OCI-LY3 (cell line): ENCODE measurements around the gene CELF1.

Experiments used
- H2AFZ ChIP-seq: fragments of 200-600, 300-600 bp; shearing (Covaris generic); 2 replicates; pipeline ENCODE4 v1.6.0; 2014; ENCODE audit warnings: antibody characterized with exemption, low read depth, low read length
- H3K27ac ChIP-seq: fragments of 200-600, 300-600 bp; sonication (generic); 2 replicates; pipeline ENCODE4 v1.5.1; 2014; ENCODE audit warnings: mild to moderate bottlenecking, low read length, moderate library complexity, mixed read lengths
- H3K27me3 ChIP-seq: fragments of 200-600, 300-600 bp; sonication (generic); 2 replicates; pipeline ENCODE4 v1.6.1; 2014; ENCODE audit warnings: low read depth, low read length, mixed read lengths
- H3K36me3 ChIP-seq: fragments of 200-600, 300-600 bp; sonication (generic); replicated peaks from 2 replicates; pipeline ENCODE3; 2014; ENCODE audit warnings: low read depth, low read length, mixed read lengths
- H3K4me1 ChIP-seq: fragments of 300-600, 200-600 bp; sonication (generic); 2 replicates; pipeline ENCODE4 v1.6.1; 2014; ENCODE audit warnings: low read length, mixed read lengths
- H3K4me2 ChIP-seq: fragments of 200-600, 300-600 bp; sonication (generic); 2 replicates; pipeline ENCODE4 v1.6.1; 2014; ENCODE audit warnings: low read length, mixed read lengths
- H3K4me3 ChIP-seq: fragments of 300-600, 200-600 bp; sonication (generic); 2 replicates; pipeline ENCODE4 v1.5.1; 2014; ENCODE audit warnings: antibody characterized with exemption, mild to moderate bottlenecking, low read length, moderate library complexity
- H3K79me2 ChIP-seq: fragments of 300-600, 200-600 bp; shearing (Covaris generic); 2 replicates; pipeline ENCODE4 v1.6.1; 2014; ENCODE audit warnings: mild to moderate bottlenecking, low read length, mixed read lengths
- H3K9ac ChIP-seq: fragments of 300-600, 200-600 bp; shearing (Covaris generic); 2 replicates; pipeline ENCODE4 v1.6.0; 2014; ENCODE audit warnings: mild to moderate bottlenecking, low read length, moderate library complexity
- H3K9me3 ChIP-seq: fragments of 200-600, 300-600 bp; shearing (Covaris generic); 2 replicates; pipeline ENCODE4 v1.6.1; 2014; ENCODE audit warnings: low read length, mixed read lengths; ENCODE audit not compliant: insufficient read depth
- H4K20me1 ChIP-seq: fragments of 200-600, 300-600 bp; sonication (generic); 2 replicates; pipeline ENCODE4 v1.6.1; 2016; ENCODE audit warnings: low read length, mixed read lengths; ENCODE audit not compliant: insufficient read depth
- EZH2phosphoT487 ChIP-seq: fragments of 200-600 bp; shearing (Covaris generic); IDR thresholded peaks from 2 replicates; pipeline ENCODE4 v1.6.1; 2018; ENCODE audit warnings: antibody characterized with exemption, mixed run types, low read depth
- TF ChIP-seq, protein P1 (sequence below): fragments of 200-600, 300-600 bp; sonication (generic); IDR thresholded peaks from 2 replicates; pipeline ENCODE4 v1.5.1; 2014; ENCODE audit warnings: antibody characterized with exemption, low read length, low read depth

Gene CELF1

DNA sequence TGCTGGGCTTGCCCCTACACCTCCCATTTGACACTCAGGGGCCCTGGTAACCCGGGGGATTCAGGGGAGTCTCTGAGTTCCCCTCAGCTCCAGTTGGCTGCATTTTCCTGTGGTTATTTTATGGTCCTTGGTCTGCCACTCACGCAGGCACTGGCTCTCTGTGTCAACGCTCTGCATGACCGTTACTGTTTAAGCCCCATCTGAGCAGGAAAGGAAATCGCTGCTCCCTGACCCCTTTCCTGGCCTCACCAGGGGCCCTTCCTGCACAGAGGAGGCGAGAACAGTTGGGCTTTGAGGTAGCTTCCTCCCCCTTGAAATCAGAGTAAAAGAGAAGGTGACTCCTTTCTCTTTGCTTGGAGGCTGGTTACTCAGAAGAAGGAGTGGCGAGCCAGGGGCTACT, 38.8 kb upstream of the CELF1 start:
- H3K27me3 ChIP-seq, result no peaks in the 10 kb centered on the region
- H3K9me3 ChIP-seq, result no peaks in the 10 kb centered on the region
- H3K4me3 ChIP-seq, result no peak overlapping the region
- H4K20me1 ChIP-seq, result no peaks in the 10 kb centered on the region
- no peaks in the 10 kb centered on the region for H3K36me3 ChIP-seq
- no peak overlapping the region for H2AFZ ChIP-seq
- TF ChIP-seq EZH2phosphoT487, result no peak
- TF ChIP-seq, protein P1, sequence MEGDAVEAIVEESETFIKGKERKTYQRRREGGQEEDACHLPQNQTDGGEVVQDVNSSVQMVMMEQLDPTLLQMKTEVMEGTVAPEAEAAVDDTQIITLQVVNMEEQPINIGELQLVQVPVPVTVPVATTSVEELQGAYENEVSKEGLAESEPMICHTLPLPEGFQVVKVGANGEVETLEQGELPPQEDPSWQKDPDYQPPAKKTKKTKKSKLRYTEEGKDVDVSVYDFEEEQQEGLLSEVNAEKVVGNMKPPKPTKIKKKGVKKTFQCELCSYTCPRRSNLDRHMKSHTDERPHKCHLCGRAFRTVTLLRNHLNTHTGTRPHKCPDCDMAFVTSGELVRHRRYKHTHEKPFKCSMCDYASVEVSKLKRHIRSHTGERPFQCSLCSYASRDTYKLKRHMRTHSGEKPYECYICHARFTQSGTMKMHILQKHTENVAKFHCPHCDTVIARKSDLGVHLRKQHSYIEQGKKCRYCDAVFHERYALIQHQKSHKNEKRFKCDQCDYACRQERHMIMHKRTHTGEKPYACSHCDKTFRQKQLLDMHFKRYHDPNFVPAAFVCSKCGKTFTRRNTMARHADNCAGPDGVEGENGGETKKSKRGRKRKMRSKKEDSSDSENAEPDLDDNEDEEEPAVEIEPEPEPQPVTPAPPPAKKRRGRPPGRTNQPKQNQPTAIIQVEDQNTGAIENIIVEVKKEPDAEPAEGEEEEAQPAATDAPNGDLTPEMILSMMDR, result no peak
- no peaks in the 10 kb centered on the region for H3K79me2 ChIP-seq
- no peak overlapping the region for H3K27ac ChIP-seq
- no peak overlapping the region for H3K4me2 ChIP-seq
- H3K9ac ChIP-seq, result no peak overlapping the region
- no peaks in the 10 kb centered on the region for H3K4me1 ChIP-seq

DNA sequence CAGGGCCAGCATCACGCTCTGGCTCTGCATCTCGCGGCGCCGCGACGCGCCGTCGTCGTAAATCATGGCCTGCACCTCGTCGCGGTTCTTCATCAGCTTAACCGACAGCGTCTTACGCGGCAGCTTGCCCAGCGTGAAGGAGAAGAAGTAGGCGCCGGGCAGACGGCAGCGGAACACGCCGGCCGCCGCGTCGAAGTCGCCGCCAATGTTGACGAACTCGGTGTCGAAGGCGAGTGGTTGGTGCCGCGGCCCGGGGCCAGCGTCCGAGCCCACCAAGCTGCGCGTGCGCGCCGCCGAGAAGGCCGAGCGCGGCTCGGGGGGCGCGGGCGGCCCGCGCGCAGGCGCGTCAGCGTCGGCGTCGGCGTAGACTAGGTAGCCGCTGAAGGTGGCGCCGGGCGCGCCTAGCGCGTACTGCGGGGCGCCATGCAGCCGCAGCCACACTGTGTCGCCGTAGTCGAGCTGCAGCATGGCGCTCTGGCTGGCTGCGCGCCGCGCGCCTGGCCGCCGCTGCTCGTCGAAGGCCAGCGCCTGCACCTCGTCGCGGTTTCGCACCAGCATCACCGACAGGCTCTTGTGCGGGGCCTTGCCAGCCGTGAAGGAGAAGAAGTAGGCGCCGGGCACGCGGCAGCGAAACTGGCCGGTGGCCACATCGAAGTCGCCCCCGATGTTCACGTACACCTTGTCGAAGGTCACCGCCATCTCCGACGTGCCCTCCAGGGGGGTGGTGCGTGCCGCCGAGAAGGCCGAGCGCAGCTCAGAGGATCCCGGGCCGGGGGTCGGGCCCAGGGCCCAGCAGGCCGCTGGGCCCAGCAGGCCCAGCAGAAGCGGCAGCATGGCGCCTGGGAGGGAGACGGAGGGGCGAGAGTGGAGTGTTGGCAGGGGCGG, 37.3 kb upstream of the CELF1 start:
- Histone ChIP-seq H3K9ac (no peak overlapping the region), H3K79me2 (no peaks in the 10 kb centered on the region), H3K27ac (no peak overlapping the region)

DNA sequence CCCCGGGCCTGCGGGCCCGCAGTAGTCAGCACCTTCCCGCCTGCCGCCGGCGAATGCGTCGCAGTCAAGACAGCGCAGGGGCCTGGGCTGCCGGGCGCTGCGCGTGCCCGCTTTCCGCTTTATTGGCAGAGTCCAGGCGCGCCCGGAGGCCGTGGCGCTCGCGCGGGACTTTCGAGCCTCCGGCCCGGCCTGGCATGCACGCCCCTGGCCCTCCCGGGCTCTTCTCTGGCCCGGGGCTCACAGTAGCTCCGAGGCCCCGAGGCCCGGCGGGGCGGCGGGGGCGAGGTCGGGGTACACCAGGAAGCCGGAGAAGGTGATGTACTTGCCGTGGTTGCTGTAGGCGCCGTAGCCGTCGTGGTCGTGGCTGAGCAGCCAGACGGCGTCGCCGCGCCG, 36.6 kb upstream of the CELF1 start:
- no peak overlapping the region for H2AFZ ChIP-seq
- no peaks in the 10 kb centered on the region for H3K4me1 ChIP-seq
- H3K36me3 ChIP-seq, result peaks cover 3% of the 10 kb centered on the region
- no peaks in the 10 kb centered on the region for H4K20me1 ChIP-seq
- no peak overlapping the region for H3K9ac ChIP-seq
- no peak for TF ChIP-seq EZH2phosphoT487
- TF ChIP-seq, protein P1, result no peak
- no peak overlapping the region for H3K4me2 ChIP-seq
- H3K79me2 ChIP-seq, result no peaks in the 10 kb centered on the region
- no peaks in the 10 kb centered on the region for H3K9me3 ChIP-seq
- no peak overlapping the region for H3K4me3 ChIP-seq
- H3K27me3 ChIP-seq, result no peaks in the 10 kb centered on the region
- H3K27ac ChIP-seq, result no peak overlapping the region

More for the DNA sequence above, 37.3 kb upstream of the CELF1 start:
- no peak for TF ChIP-seq EZH2phosphoT487
- TF ChIP-seq, protein P1, result no peak
- Histone ChIP-seq H3K9me3 (no peaks in the 10 kb centered on the region), H3K27me3 (no peaks in the 10 kb centered on the region), H4K20me1 (no peaks in the 10 kb centered on the region), H3K4me1 (no peaks in the 10 kb centered on the region), H2AFZ (no peak overlapping the region), H3K4me3 (no peak overlapping the region), H3K36me3 (peaks cover under 1% of the 10 kb centered on the region), H3K4me2 (no peak overlapping the region)

DNA sequence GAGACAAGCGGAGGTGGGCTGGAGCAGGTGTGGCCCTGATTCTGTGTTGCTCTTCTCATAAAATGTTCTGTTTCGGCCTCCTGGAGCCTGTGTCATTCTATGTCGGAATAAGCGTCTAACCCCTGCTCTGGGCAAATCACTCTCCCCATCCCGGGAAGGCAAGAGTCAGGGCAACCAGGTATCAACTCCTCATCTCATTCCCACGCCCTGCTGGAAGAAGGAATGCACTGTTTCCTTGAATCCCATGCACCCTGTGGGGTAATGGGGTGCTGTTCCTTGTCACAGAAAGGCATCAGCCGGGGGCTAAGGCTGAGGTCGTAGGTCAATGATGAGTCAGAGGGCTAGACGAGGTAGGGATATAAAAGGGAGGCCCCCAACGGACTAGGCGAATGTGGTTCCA, 36.2 kb upstream of the CELF1 start:
- Histone ChIP-seq H3K36me3 (peaks cover 6% of the 10 kb centered on the region), H2AFZ (no peak overlapping the region), H3K4me1 (no peaks in the 10 kb centered on the region), H3K4me3 (no peak overlapping the region), H3K4me2 (no peak overlapping the region), H3K27ac (no peak overlapping the region), H3K9ac (no peak overlapping the region), H3K9me3 (no peaks in the 10 kb centered on the region), H3K27me3 (no peaks in the 10 kb centered on the region), H4K20me1 (no peaks in the 10 kb centered on the region), H3K79me2 (no peaks in the 10 kb centered on the region)
- TF ChIP-seq, protein P1, result no peak
